Measurements from ENCODE around the gene ETV6.

ETV6 gene

GRCh38 chr12:11877869-11878780 lies 228.7 kb downstream of the ETV6 start:
- DNase-seq (ENCODE audit: low read depth in 2 of 2, low spot score in 1 of 2), result no peak

- no peak for DNase-seq (ENCODE audit: low read depth in 2 of 2, low spot score in 1 of 2)
Observed at GRCh38 chr12:11879306-11879705, 229.8 kb downstream of the ETV6 start.

- no peak for DNase-seq (ENCODE audit: low read depth in 2 of 2, low spot score in 1 of 2)
Observed at GRCh38 chr12:11880381-11880780, 230.9 kb downstream of the ETV6 start.

- DNase-seq (ENCODE audit: low read depth in 2 of 2, low spot score in 1 of 2), result no peak
Observed at GRCh38 chr12:11881835-11882234, 232.4 kb downstream of the ETV6 start.

- DNase-seq (ENCODE audit: low read depth in 2 of 2, low spot score in 1 of 2), result no peak
Observed at GRCh38 chr12:11882301-11883019, 233.0 kb downstream of the ETV6 start.

- DNase-seq (ENCODE audit: low read depth in 2 of 2, low spot score in 1 of 2), result no peak
Observed at GRCh38 chr12:11884116-11884515, 234.6 kb downstream of the ETV6 start.

GRCh38 chr12:11884706-11885105 lies 235.2 kb downstream of the ETV6 start:
- DNase-seq (ENCODE audit: low read depth in 2 of 2, low spot score in 1 of 2), result no peak

GRCh38 chr12:11885261-11886038 lies 236.0 kb downstream of the ETV6 start:
- DNase-seq (ENCODE audit: low read depth in 2 of 2, low spot score in 1 of 2), result no peak

- DNase-seq (ENCODE audit: low read depth in 2 of 2, low spot score in 1 of 2), result no peak
Observed at GRCh38 chr12:11886339-11886738, 236.9 kb downstream of the ETV6 start.

- DNase-seq (ENCODE audit: low read depth in 2 of 2, low spot score in 1 of 2), result no peak
Observed at GRCh38 chr12:11888029-11888428, 238.6 kb downstream of the ETV6 start.

- DNase-seq (ENCODE audit: low read depth in 2 of 2, low spot score in 1 of 2), result no peak
Observed at GRCh38 chr12:11891346-11891745, 241.9 kb downstream of the ETV6 start.

- no peak for DNase-seq (ENCODE audit: low read depth in 2 of 2, low spot score in 1 of 2)
Observed at GRCh38 chr12:11891754-11892386, 242.4 kb downstream of the ETV6 start.

- no peak for DNase-seq (ENCODE audit: low read depth in 2 of 2, low spot score in 1 of 2)
Observed at GRCh38 chr12:11893998-11894397, 244.5 kb downstream of the ETV6 start.

GRCh38 chr12:11894890-11895289 lies 245.4 kb downstream of the ETV6 start:
- DNase-seq (ENCODE audit: low read depth in 2 of 2, low spot score in 1 of 2), result no peak

- no peak for DNase-seq (ENCODE audit: low read depth in 2 of 2, low spot score in 1 of 2)
Observed at GRCh38 chr12:11895421-11896078, 246.1 kb downstream of the ETV6 start.

- DNase-seq (ENCODE audit: low read depth in 2 of 2, low spot score in 1 of 2), result no peak
Observed at GRCh38 chr12:11896417-11896929, 247.0 kb downstream of the ETV6 start.

GRCh38 chr12:11897923-11898322 lies 248.4 kb downstream of the ETV6 start:
- DNase-seq (ENCODE audit: low read depth in 2 of 2, low spot score in 1 of 2), result no peak

GRCh38 chr12:11901701-11902524 lies 252.4 kb downstream of the ETV6 start:
- no peak for DNase-seq (ENCODE audit: low read depth in 2 of 2, low spot score in 1 of 2)

GRCh38 chr12:11902525-11902875 lies 253.0 kb downstream of the ETV6 start:
- no peak for DNase-seq (ENCODE audit: low read depth in 2 of 2, low spot score in 1 of 2)

GRCh38 chr12:11904124-11904523 lies 254.7 kb downstream of the ETV6 start:
- no peak for DNase-seq (ENCODE audit: low read depth in 2 of 2, low spot score in 1 of 2)

All from stimulated activated CD8-positive, alpha-beta memory T cell treated with anti-CD3 and anti-CD28 coated beads, Interleukin-4, amount 100 ng/mL, for 4 hours (primary cell).